PC-9 (cell line): ENCODE data around the gene EFNA2.

Experiments used
- EZH2 ChIP-seq: fragments of 200-600 bp; sonication (generic); IDR thresholded peaks from 2 replicates; pipeline ENCODE4 v1.8.0; 2017; ENCODE audit warnings: antibody characterized with exemption, low read depth
- TF ChIP-seq, protein P1 (sequence below): fragments of 200-600 bp; sonication (generic); conservative IDR thresholded peaks from 2 replicates; pipeline ENCODE4 v1.6.1; 2017; ENCODE audit warnings: mixed run types, antibody characterized with exemption, mild to moderate bottlenecking, moderate library complexity

- TF ChIP-seq, protein P1, sequence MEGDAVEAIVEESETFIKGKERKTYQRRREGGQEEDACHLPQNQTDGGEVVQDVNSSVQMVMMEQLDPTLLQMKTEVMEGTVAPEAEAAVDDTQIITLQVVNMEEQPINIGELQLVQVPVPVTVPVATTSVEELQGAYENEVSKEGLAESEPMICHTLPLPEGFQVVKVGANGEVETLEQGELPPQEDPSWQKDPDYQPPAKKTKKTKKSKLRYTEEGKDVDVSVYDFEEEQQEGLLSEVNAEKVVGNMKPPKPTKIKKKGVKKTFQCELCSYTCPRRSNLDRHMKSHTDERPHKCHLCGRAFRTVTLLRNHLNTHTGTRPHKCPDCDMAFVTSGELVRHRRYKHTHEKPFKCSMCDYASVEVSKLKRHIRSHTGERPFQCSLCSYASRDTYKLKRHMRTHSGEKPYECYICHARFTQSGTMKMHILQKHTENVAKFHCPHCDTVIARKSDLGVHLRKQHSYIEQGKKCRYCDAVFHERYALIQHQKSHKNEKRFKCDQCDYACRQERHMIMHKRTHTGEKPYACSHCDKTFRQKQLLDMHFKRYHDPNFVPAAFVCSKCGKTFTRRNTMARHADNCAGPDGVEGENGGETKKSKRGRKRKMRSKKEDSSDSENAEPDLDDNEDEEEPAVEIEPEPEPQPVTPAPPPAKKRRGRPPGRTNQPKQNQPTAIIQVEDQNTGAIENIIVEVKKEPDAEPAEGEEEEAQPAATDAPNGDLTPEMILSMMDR, result no peak
- TF ChIP-seq EZH2, result no peak
These were observed 47.0 kb upstream of the EFNA2 start for GRCh38 chr19:1238369-1239303.
